Erythroblast (primary cell): ENCODE measurements around the gene PSMD6.

Experiments
- GATA1 ChIP-seq: IDR thresholded peaks from 2 replicates; pipeline ENCODE4 v1.6.1; 2011; ENCODE audit warnings: low read depth, mild to moderate bottlenecking, control low read depth, low read length, moderate library complexity
- POLR2A ChIP-seq: IDR thresholded peaks from 2 replicates; pipeline ENCODE4 v1.6.1; 2011; ENCODE audit warnings: mild to moderate bottlenecking, low read length

GRCh38 chr3:64000453-64001055, 22.7 kb downstream of the PSMD6 start:
- no peak for TF ChIP-seq POLR2A
- TF ChIP-seq GATA1 = no peak
